Kidney (tissue), 14 donors: Measurements from ENCODE around the gene SMAP1. TPM values are rescaled to one million over a fixed set of nuclear protein-coding genes. Genes with fewer than 3 reads are reported as not detected.
A peak's percentile ranks its signal among the peaks of the same experiment; 100 is the strongest.

Experiments
- DNase-seq, 5 donors: peaks; one replicate each; pipeline ENCODE4 v3.0.0-alpha.2; 2013 to 2020
- FAIRE-seq: peaks from 2 replicates; lab custom pipeline; 2012; peaks lifted over from hg19 to GRCh38; lab: Jason Lieb, UNC
- H3K27ac ChIP-seq, 2 donors: one replicate each; pipeline ENCODE4 v1.7.0; 2013; ENCODE audit warnings: low read depth in 2 of 2, low read length in 2 of 2, inconsistent platforms in 1 of 2
- H3K27me3 ChIP-seq: one replicate; pipeline ENCODE4 v1.7.1; 2013; ENCODE audit warnings: low read length, inconsistent platforms; ENCODE audit not compliant: control insufficient read depth, insufficient read depth
- H3K36me3 ChIP-seq, 3 donors: one replicate each; pipeline versions ENCODE4 v1.7.0 to v1.7.1; 2013; ENCODE audit warnings: low read length in 3 of 3, control low read depth in 1 of 3, inconsistent platforms in 1 of 3; ENCODE audit not compliant: insufficient read depth in 3 of 3, control insufficient read depth in 2 of 3
- H3K4me1 ChIP-seq, 3 donors: one replicate each; pipeline versions ENCODE4 v1.7.0 to v1.7.1; 2013; ENCODE audit warnings: low read length in 3 of 3, inconsistent platforms in 1 of 3, low read depth in 1 of 3; ENCODE audit not compliant: control insufficient read depth in 2 of 3, insufficient read depth in 2 of 3
- H3K4me3 ChIP-seq, 3 donors: one replicate each; pipeline versions ENCODE4 v1.7.0 to v1.8.1; 2013; ENCODE audit warnings: low read length in 3 of 3, control low read depth in 1 of 3, inconsistent platforms in 1 of 3
- H3K9ac ChIP-seq, 3 donors: one replicate each; pipeline versions ENCODE4 v1.7.0 to v1.7.1; 2013; ENCODE audit warnings: low read length in 3 of 3, control low read depth in 1 of 3, inconsistent platforms in 1 of 3
- H3K9me3 ChIP-seq, 3 donors: one replicate each; pipeline versions ENCODE4 v1.7.0 to v1.7.1; 2013; ENCODE audit warnings: low read length in 3 of 3, control low read depth in 1 of 3, inconsistent platforms in 1 of 3; ENCODE audit not compliant: control insufficient read depth in 2 of 3, insufficient read depth in 1 of 3
- CTCF ChIP-seq: IDR thresholded peaks from 3 replicates; pipeline ENCODE4 v1.5.1; 2012; ENCODE audit warnings: mild to moderate bottlenecking, moderate library complexity, borderline replicate concordance; ENCODE audit not compliant: insufficient read depth; ENCODE audit errors: extremely low read depth
- intact Hi-C: fragments of 100-400 bp; cut with DNase I; formaldehyde crosslinking; loops from one replicate; pipeline ENCODE4 v1.11.1; 2022
- polyA plus RNA-seq: library from polyadenylated mRNA; stranded (reverse); fragments of 350-450 nt; fragmentation: Illumina TruSeq; extraction: RNeasy Lipid Tissue Mini Kit (QIAGEN cat#74804); gene quantifications from one replicate; pipeline ENCODE4 v1.2.3, GENCODE V29; 2014; ENCODE audit warnings: low read depth, low replicate concordance; ENCODE audit not compliant: insufficient read depth
- total RNA-seq: library from RNA; stranded (reverse); fragmentation: NEBNext Ultra II Directional; extraction: Animal tissue kit (Norgen Biotek cat#: 25700); gene quantifications from one replicate; pipeline ENCODE4 v1.2.1, GENCODE V29; 2021
- donor health status: control.
- donor health status: control.
- donor health status: control.
- donor health status: control.
- donor health status: control.
- donor health status: DM: yes; HTN: yes; CAD: no.
- donor health status: Normal renal cell carcinoma (clear cell type).

Gene SMAP1
- total and polyA plus RNA-seq, 2 donors from 2014 or later, result 17.7 to 19.4 TPM

- peak in 2 of 5 donors; percentile 51 to 63 for DNase-seq
- Histone ChIP-seq H3K27me3 (no peaks in the 10 kb centered on the region), H3K9me3 (no peaks in the 10 kb centered on the region), H3K4me3 (no peak overlapping the region), H3K27ac (no peak overlapping the region), H3K36me3 (no peaks in the 10 kb centered on the region), H3K9ac (no peak overlapping the region), H3K4me1 (peaks cover 0 to 7% (median 0%) of the 10 kb centered on the region in 3 donors)
- FAIRE-seq, result peak; percentile 97
- TF ChIP-seq CTCF, result peak; percentile 74
- intact Hi-C loops, result no loop called here
Observed at GRCh38 chr6:70686548-70687133, 19.0 kb downstream of the SMAP1 start.

- TF ChIP-seq CTCF, result no peak
- no peak overlapping the region for H3K9ac ChIP-seq
- no peak overlapping the region for H3K27ac ChIP-seq
- peaks cover 0 to 5% (median 0%) of the 10 kb centered on the region in 3 donors for H3K4me1 ChIP-seq
- H3K4me3 ChIP-seq, result no peak overlapping the region
- DNase-seq (no peak), FAIRE-seq (no peak)
- H3K36me3 ChIP-seq, result no peaks in the 10 kb centered on the region
- H3K27me3 ChIP-seq, result no peaks in the 10 kb centered on the region
- peaks cover 0 to 2% (median 0%) of the 10 kb centered on the region in 3 donors for H3K9me3 ChIP-seq
- intact Hi-C loops, result no loop called here
Observed at GRCh38 chr6:70693887-70694286, 26.2 kb downstream of the SMAP1 start.

- no peak for TF ChIP-seq CTCF
- H3K4me1 ChIP-seq, result peaks cover 0 to 5% (median 0%) of the 10 kb centered on the region in 3 donors
- no peak overlapping the region for H3K27ac ChIP-seq
- H3K9me3 ChIP-seq, result peaks cover 0 to 2% (median 0%) of the 10 kb centered on the region in 3 donors
- no peak overlapping the region for H3K9ac ChIP-seq
- FAIRE-seq (no peak), DNase-seq (no peak)
- intact Hi-C loops, result no loop called here
- H3K27me3 ChIP-seq, result no peaks in the 10 kb centered on the region
- H3K36me3 ChIP-seq, result no peaks in the 10 kb centered on the region
- H3K4me3 ChIP-seq, result no peak overlapping the region
Observed at GRCh38 chr6:70694371-70694770, 26.7 kb downstream of the SMAP1 start.
